ENCODE data around the gene ACVR1.

ACVR1 gene

DNA sequence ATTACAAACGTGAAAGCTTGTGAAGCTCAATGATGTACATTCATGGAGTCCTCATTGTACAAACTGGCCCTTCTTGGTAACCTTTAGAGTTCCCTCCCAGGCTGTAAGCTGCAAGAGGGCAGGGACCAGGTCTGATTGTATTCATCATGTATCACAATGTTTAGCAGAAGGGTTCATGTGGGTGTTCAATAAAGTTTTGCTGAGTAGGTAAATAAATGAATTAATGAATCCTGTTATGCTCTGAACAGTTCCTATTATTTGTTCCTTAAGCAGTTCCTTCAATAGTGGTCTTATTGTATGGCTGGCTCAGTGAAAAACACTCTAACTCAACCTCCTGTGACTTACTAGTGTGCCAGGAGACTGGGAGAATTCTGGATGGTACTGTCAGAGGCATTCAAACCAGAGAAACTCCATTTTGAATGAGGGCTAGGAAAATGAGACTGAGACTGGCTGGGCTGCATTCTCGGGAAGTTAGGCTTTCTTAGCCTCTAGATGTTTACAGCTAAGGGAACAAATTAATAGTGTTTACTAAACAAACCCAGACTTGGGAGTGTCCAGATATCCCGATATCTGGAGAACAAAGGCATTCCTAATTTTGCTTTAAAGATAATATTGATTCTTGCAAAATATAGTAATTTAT, 1.8 kb upstream of the ACVR1 start:
- TF ChIP-seq, protein P1, sequence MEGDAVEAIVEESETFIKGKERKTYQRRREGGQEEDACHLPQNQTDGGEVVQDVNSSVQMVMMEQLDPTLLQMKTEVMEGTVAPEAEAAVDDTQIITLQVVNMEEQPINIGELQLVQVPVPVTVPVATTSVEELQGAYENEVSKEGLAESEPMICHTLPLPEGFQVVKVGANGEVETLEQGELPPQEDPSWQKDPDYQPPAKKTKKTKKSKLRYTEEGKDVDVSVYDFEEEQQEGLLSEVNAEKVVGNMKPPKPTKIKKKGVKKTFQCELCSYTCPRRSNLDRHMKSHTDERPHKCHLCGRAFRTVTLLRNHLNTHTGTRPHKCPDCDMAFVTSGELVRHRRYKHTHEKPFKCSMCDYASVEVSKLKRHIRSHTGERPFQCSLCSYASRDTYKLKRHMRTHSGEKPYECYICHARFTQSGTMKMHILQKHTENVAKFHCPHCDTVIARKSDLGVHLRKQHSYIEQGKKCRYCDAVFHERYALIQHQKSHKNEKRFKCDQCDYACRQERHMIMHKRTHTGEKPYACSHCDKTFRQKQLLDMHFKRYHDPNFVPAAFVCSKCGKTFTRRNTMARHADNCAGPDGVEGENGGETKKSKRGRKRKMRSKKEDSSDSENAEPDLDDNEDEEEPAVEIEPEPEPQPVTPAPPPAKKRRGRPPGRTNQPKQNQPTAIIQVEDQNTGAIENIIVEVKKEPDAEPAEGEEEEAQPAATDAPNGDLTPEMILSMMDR (IDR thresholded peaks at IDR 0.05), result no peak
- no peak for TF ChIP-seq ZFX (IDR thresholded peaks at IDR 0.05; ENCODE audit: borderline replicate concordance)
- no peak overlapping the region for H3K27ac ChIP-seq

DNA sequence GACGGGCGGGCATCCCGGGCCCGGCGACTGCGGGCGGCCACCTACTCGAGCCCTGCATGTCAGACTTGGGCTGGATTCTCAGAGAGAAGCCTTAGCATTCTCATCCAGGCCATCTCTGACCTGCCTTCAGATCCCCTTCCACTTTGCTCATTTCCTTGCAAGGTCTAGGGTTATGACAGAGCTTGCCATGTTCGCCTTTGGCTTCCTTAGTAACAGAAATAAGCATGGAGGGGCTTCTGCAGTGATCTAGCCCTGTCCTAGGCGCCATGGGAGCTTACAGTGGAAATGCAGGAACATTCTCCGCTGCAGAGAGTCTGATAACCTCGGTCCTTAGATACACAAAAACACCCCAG, 632 bp upstream of the ACVR1 start:
- no peak for TF ChIP-seq ZFX (IDR thresholded peaks at IDR 0.05; ENCODE audit: borderline replicate concordance)
- TF ChIP-seq, protein P1 (IDR thresholded peaks at IDR 0.05), result no peak
- peak overlapping the region; percentile 79 for H3K27ac ChIP-seq

DNA sequence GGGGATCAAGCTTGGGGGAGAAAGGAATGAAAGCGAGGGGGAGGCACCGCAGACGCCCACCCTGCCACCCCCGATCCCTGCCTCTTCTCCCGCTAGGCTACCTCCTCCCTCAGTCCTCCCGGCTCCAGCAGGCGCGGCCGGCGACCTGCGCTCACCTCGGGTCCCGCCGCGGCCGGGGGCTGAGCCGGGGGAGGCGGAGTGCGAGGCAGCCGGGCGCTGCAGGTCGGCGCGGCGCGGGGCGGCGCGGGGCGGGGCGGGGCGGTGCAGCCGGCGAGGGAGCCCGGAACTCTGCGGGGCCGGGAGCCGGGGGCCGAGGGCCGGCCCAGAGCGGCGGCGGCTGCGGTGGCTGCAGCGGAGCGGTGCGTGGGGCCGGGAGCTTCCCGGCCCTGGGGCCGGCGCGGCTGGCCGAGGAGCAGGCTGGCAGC, 477 bp downstream of the ACVR1 start:
- TF ChIP-seq ZFX (IDR thresholded peaks at IDR 0.05; ENCODE audit: borderline replicate concordance), result no peak
- TF ChIP-seq, protein P1 (IDR thresholded peaks at IDR 0.05), result no peak
- peak overlapping the region; percentile 79 for H3K27ac ChIP-seq

DNA sequence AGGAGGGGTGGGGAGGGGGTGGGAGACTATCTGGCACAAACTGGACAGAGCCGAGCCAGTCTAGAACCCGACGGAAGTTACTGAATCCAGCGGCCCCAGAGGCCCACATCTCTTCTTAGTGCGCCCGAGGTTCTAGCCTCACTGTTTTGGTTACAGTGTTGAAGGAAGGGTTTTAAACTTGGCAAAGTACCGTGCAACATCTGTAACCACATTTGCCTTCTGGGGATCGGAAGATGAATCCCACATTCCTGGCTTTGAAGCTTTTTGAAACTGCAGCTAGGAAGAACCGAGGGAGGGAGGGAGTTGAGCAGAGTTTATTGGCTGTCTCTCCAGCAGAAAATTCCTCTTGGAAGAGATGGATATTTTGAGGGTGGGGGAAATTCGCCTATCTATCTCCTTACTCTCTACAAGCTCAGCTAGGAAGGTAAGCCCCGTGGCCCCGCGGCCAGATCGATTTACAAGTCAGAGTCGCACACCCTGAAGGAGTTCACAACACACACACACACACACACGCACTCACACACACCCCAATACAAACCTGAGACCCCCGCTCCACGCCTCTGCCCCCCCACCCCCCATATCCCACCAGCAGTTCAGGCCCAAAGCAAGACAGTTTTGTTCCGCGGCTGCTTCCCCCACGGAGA, 1.0 kb downstream of the ACVR1 start:
- H3K27ac ChIP-seq, result peak overlapping the region; percentile 79; the same call in 1 of the 2 replicates
- TF ChIP-seq, protein P1 (IDR thresholded peaks at IDR 0.05), result no peak
- TF ChIP-seq ZFX (IDR thresholded peaks at IDR 0.05; ENCODE audit: borderline replicate concordance), result no peak

DNA sequence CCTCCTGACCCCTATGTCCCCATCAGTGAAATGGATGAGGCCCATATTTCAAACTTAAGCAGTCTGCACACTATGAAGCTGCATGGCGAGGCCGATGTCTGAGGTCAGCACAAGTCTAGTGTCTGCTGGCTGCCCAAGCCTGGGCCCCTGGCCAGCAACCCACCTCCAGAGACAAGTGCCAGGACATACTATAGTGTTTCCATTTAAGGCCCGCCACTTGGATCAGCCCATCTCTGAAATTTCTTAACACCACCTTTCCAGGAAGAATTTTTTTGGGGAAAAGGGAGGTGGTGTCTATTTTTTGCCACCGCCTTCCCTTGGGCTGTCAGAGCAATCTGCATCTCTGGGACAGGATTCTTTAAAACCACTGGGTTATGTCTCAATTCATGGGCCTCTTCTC, 1.8 kb downstream of the ACVR1 start:
- no peak overlapping the region for H3K27ac ChIP-seq
- TF ChIP-seq, protein P1 (IDR thresholded peaks at IDR 0.05), result no peak
- no peak for TF ChIP-seq ZFX (IDR thresholded peaks at IDR 0.05; ENCODE audit: borderline replicate concordance)

DNA sequence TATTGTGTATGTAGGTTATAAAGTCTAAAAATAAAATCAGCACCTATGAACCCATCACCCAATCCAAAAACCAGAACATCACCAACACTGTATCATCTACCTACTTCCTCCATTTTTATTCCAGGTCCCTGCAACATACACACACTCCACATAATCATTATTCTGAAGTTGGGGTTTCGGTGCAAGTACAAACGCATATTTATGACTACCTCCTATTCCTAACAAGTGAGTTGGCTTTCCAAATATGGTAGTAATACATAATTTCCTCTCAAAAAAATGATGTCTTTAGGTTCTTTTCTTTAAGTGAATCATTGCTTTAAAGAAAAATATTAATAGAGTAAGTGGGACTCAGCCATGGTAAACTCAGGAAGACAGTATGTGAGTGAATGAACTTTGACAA, 3.3 kb downstream of the ACVR1 start:
- TF ChIP-seq, protein P1 (IDR thresholded peaks at IDR 0.05), result no peak
- TF ChIP-seq ZFX (IDR thresholded peaks at IDR 0.05; ENCODE audit: borderline replicate concordance), result no peak

DNA sequence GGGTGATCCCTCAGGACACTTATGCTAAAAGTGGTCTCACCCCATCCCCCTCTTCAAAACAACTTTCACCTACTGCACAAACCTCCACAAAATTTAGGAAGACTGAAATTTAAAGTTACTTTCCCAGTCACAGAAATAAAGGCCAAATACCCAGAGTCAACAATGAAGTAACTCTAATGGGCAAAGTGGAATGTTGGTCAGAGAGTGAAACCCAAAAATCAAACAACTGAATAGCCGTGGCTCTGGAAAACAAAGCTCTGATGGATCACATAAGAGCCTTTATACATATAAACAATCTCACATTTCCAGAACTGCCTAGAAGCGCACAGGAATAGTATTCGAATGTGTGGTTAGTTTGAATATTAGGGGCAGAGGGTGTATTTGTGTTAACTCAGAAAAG, 4.7 kb downstream of the ACVR1 start:
- H3K27ac ChIP-seq, result no peak overlapping the region
- TF ChIP-seq ZFX (IDR thresholded peaks at IDR 0.05; ENCODE audit: borderline replicate concordance), result no peak

More for the DNA sequence above, 3.3 kb downstream of the ACVR1 start:
- H3K27ac ChIP-seq, result no peak overlapping the region

Data from 22Rv1 (cell line).